Memory B cell (primary cell): Measurements from ENCODE around the gene SYNGR2.
A peak's percentile ranks its signal among the peaks of the same experiment; 100 is the strongest.

Experiments
- ATAC-seq: fragments of 150-1000 bp; cut with Tn5 transposase; 2 replicates; pipeline ENCODE4 v1.10.0; 2021; ENCODE audit warnings: low read depth, mild to moderate bottlenecking, moderate library complexity
- DNase-seq, 2 donors: peaks; one replicate each; pipeline ENCODE4 v3.0.0; 2022; ENCODE audit warnings: low spot score in 2 of 2
- H3K27ac Mint-ChIP-seq: one replicate; pipeline ENCODE4 v1.8.0; 2022; ENCODE audit warnings: mild to moderate bottlenecking, moderate library complexity, mixed read lengths
- H3K27me3 Mint-ChIP-seq: one replicate; pipeline ENCODE4 v1.8.0; 2022; ENCODE audit warnings: mixed read lengths
- H3K36me3 Mint-ChIP-seq: one replicate; pipeline ENCODE4 v1.8.0; 2022; ENCODE audit warnings: mild to moderate bottlenecking, mixed read lengths
- H3K4me1 Mint-ChIP-seq: one replicate; pipeline ENCODE4 v1.8.0; 2022; ENCODE audit warnings: mixed read lengths
- H3K4me3 Mint-ChIP-seq: one replicate; pipeline ENCODE4 v1.8.0; 2022; ENCODE audit warnings: mild to moderate bottlenecking, moderate library complexity, mixed read lengths
- H3K9me3 Mint-ChIP-seq: one replicate; pipeline ENCODE4 v1.8.0; 2022; ENCODE audit warnings: mixed read lengths

Gene SYNGR2

DNA sequence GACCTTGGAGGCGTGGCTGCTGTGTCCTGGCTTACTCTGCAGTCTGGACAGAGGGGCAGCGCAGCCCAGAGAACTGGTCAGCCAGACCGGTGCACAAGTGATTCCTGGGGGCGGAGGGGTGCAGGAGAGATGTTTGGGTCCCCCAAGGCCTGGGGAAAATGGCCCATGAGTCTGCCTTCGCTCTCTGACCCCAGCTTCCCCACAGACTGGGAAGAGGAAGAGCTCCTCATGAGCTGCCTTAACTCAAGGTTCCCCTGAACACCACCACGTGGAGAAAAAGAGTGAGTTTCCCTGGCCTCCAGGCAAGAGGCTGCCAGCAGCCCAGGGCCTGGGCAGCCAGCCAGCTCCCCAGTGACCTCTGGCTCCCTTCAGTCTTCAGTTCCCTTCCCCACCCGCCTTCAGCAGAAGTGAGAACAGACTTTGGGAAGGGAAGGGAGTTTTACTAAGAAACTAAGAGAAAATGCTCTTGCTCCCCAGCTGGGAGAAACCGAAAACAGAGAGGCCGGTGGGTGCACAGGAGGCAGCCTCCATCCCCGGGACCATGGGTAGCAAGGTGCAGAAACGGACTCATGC, 24.1 kb upstream of the SYNGR2 start:
- peaks cover 6% of the 10 kb centered on the region for H3K36me3 Mint-ChIP-seq
- H3K9me3 Mint-ChIP-seq = no peaks in the 10 kb centered on the region
- ATAC-seq (no peak), DNase-seq (no peak)
- H3K27ac Mint-ChIP-seq = peak overlapping the region; percentile 86
- peaks cover 54% of the 10 kb centered on the region for H3K4me1 Mint-ChIP-seq
- no peak overlapping the region for H3K4me3 Mint-ChIP-seq
- H3K27me3 Mint-ChIP-seq = no peaks in the 10 kb centered on the region

- no peaks in the 10 kb centered on the region for H3K27me3 Mint-ChIP-seq
- H3K9me3 Mint-ChIP-seq = no peaks in the 10 kb centered on the region
- ATAC-seq (no peak), DNase-seq (no peak)
- peaks cover 6% of the 10 kb centered on the region for H3K36me3 Mint-ChIP-seq
- H3K4me1 Mint-ChIP-seq = peaks cover 50% of the 10 kb centered on the region
- H3K27ac Mint-ChIP-seq = peak overlapping the region; percentile 86
- H3K4me3 Mint-ChIP-seq = no peak overlapping the region
Observed at GRCh38 chr17:78144736-78145641, 23.4 kb upstream of the SYNGR2 start.

DNA sequence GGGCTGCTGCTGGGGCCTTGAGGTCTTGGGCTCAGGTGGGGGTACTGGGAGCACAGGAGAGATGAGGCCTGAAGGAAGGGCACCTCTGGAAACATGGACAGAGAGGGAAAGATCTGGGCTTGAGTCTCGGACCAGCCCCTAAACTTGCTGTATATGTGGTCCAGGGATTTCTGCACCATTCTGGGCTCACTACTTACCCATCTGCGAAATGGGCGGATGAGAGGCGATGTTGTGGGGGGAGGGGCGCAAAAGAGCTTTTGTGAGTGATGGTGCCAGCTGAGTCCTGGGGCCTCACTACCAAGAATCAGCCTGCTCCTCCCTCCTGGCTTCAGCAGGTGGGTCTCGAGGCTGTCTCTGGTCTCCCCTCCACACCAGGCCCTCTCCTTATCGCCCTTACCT, 21.9 kb upstream of the SYNGR2 start:
- Mint-ChIP-seq H3K36me3 (peaks cover under 1% of the 10 kb centered on the region), H3K9me3 (peaks cover 4% of the 10 kb centered on the region), H3K27ac (peak overlapping the region; percentile 99), H3K4me3 (peak overlapping the region; percentile 21), H3K4me1 (peaks cover 47% of the 10 kb centered on the region), H3K27me3 (no peaks in the 10 kb centered on the region)
- no peak for DNase-seq
- ATAC-seq = no peak

GRCh38 chr17:78146881-78147280, 21.5 kb upstream of the SYNGR2 start:
- ATAC-seq = no peak
- H3K4me1 Mint-ChIP-seq = peaks cover 46% of the 10 kb centered on the region
- peak overlapping the region; percentile 99 for H3K27ac Mint-ChIP-seq

DNA sequence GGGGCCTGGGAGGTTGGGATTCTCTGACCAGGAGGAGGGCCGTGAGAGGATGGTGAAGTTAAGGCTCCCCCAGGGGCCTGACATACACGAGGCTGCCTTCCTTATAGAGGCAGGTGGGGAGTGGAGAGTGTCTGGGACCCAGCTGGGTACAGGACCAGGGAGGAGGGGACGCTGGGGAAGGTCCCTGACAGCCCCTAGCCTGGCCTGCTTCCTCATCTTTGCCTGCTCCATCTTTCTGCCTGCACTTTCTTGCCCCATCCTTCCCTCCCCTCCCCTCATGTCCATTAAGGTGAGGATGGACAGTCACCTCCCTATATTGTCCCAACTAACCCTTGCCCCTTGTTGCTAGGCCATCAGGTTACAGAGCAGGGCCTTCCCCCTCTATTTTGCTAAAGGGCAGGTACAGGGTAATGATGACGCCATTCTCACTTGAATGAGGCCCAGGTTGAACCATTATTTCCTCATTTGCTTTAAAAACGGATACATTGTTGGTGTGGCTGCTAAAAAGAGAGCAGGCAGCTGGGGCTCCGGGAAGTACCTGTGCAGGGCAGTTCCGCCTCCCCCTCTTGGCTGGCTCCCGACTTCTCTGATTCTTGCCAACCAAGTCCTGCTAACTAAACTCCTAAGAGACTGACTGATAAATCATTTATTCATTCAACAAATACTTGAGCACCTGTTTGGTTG, 20.9 kb upstream of the SYNGR2 start:
- Mint-ChIP-seq H3K27me3 (no peaks in the 10 kb centered on the region), H3K36me3 (no peaks in the 10 kb centered on the region), H3K4me3 (peak overlapping the region; percentile 51), H3K9me3 (peaks cover 4% of the 10 kb centered on the region), H3K4me1 (peaks cover 44% of the 10 kb centered on the region), H3K27ac (peak overlapping the region; percentile 99)
- DNase-seq (peak; percentile 68 to 81), ATAC-seq (peak; percentile 89)

More at GRCh38 chr17:78146881-78147280, 21.5 kb upstream of the SYNGR2 start:
- no peaks in the 10 kb centered on the region for H3K36me3 Mint-ChIP-seq
- H3K27me3 Mint-ChIP-seq = no peaks in the 10 kb centered on the region
- DNase-seq = no peak
- H3K9me3 Mint-ChIP-seq = peaks cover 4% of the 10 kb centered on the region
- H3K4me3 Mint-ChIP-seq = peak overlapping the region; percentile 46

GRCh38 chr17:78148286-78149016, 19.9 kb upstream of the SYNGR2 start:
- Mint-ChIP-seq H3K4me3 (peak overlapping the region; percentile 57), H3K27me3 (no peaks in the 10 kb centered on the region), H3K9me3 (peaks cover 4% of the 10 kb centered on the region), H3K27ac (peak overlapping the region; percentile 99), H3K4me1 (peaks cover 42% of the 10 kb centered on the region), H3K36me3 (no peaks in the 10 kb centered on the region)
- DNase-seq (no peak), ATAC-seq (no peak)

GRCh38 chr17:78151514-78152008, 16.8 kb upstream of the SYNGR2 start:
- no peaks in the 10 kb centered on the region for H3K27me3 Mint-ChIP-seq
- H3K27ac Mint-ChIP-seq = no peak overlapping the region
- DNase-seq (no peak), ATAC-seq (no peak)
- H3K4me3 Mint-ChIP-seq = no peak overlapping the region
- peaks cover 4% of the 10 kb centered on the region for H3K9me3 Mint-ChIP-seq
- peaks cover 36% of the 10 kb centered on the region for H3K4me1 Mint-ChIP-seq
- no peaks in the 10 kb centered on the region for H3K36me3 Mint-ChIP-seq

DNA sequence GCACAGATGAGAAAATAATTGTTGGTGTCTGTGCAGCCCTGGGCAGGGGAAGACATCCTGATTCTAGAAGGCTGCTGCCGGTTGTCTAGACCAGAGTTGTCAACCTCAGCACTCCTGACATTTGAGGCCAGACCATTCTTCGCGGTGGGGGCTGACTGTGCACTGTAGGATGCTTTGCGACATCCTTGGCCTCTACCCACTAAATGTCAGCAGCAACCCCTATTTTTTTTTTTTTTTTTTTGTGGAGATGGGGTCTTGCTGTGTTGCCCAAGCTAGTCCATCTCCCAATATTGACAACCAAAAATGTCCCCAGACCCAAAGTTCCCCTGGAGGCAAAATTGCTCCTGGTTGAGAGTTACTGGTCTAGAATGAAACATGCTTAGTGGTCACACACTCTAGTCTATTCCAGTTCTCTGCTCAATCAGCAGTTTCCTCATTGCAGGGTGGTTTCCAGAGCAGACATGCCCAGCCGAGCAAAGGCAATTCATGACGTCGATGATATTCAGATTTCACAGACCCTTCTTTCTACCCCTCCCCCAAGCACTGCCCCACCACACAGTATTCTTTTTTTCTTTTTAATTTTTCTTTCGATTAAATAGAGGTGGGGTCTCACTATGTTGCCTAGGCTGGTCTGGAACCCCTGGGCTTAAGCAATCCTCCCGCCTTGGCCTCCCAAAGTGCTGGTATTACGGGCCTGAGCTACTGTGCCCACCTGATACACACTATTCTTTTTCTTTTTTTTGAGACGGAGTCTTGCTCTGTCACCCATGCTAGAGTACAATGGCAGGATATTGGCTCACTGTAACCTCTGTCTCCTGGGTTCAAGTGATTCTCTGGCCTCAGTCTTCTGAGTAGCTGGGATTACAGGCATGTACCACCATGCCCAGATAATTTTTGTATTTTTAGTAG, 13.2 kb upstream of the SYNGR2 start:
- H3K27me3 Mint-ChIP-seq = no peaks in the 10 kb centered on the region
- no peaks in the 10 kb centered on the region for H3K36me3 Mint-ChIP-seq
- H3K4me1 Mint-ChIP-seq = peaks cover 27% of the 10 kb centered on the region
- DNase-seq = peak; percentile 60 to 79
- peak overlapping the region; percentile 94 for H3K27ac Mint-ChIP-seq
- H3K9me3 Mint-ChIP-seq = peaks cover 4% of the 10 kb centered on the region
- ATAC-seq = peak; percentile 88
- no peak overlapping the region for H3K4me3 Mint-ChIP-seq

- Mint-ChIP-seq H3K4me3 (no peak overlapping the region), H3K36me3 (no peaks in the 10 kb centered on the region), H3K4me1 (peaks cover 18% of the 10 kb centered on the region), H3K27ac (peak overlapping the region; percentile 60), H3K9me3 (no peaks in the 10 kb centered on the region), H3K27me3 (no peaks in the 10 kb centered on the region)
- DNase-seq (no peak), ATAC-seq (no peak)
Observed at GRCh38 chr17:78159575-78160158, 8.7 kb upstream of the SYNGR2 start.

DNA sequence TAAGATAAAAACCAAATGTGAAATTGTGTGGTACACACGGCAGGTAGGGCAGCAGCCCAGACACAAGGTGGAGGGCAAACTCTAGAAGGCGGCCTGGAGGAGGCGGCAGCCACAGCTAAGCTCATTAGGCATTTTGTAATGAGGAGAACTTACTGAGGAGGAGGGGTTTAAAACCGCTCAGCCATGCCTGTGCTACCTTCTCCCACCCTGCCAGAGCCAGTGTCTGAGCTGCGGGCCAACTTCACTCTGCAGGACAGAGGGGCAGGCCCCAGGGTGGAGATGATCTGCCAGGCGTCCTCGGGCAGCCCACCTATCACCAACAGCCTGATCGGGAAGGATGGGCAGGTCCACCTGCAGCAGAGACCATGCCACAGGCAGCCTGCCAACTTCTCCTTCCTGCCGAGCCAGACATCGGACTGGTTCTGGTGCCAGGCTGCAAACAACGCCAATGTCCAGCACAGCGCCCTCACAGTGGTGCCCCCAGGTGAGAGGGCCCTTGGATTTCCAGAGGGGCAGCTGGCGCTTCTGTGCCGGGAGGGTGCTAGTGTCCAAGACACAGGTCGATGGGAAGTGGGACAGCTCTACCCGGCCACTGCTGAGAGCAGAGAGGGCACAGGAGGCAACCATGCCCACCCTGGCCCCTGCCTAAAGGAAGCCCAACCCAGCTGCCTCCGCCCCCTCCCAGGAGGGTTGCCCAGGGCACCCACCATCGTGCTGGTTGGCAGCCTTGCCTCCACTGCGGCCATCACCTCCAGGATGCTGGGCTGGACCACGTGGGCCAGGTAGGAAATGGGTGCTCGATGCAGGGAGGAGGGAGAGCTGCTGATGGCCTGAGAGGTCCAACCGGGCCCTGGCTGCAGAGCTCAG, 4.3 kb upstream of the SYNGR2 start:
- no peak for ATAC-seq
- Mint-ChIP-seq H3K4me3 (no peak overlapping the region), H3K36me3 (no peaks in the 10 kb centered on the region), H3K27me3 (no peaks in the 10 kb centered on the region), H3K4me1 (peaks cover 12% of the 10 kb centered on the region), H3K27ac (no peak overlapping the region), H3K9me3 (no peaks in the 10 kb centered on the region)
- no peak for DNase-seq

GRCh38 chr17:78164748-78165607, 3.4 kb upstream of the SYNGR2 start:
- no peak overlapping the region for H3K4me3 Mint-ChIP-seq
- H3K27ac Mint-ChIP-seq = peak overlapping the region; percentile 47
- peaks cover 10% of the 10 kb centered on the region for H3K4me1 Mint-ChIP-seq
- no peak for DNase-seq
- H3K36me3 Mint-ChIP-seq = no peaks in the 10 kb centered on the region
- H3K9me3 Mint-ChIP-seq = no peaks in the 10 kb centered on the region
- no peak for ATAC-seq
- no peaks in the 10 kb centered on the region for H3K27me3 Mint-ChIP-seq
